Measurements from ENCODE around the gene FOXA3. TPM values are rescaled to one million over a fixed set of nuclear protein-coding genes. Genes with fewer than 3 reads are reported as not detected.

Gene FOXA3
- total RNA-seq, 1 experiment from 2014 or later = 22.2 TPM

GRCh38 chr19:45870798-45871197 is 6.7 kb downstream of the FOXA3 start:
- Histone ChIP-seq H3K9ac (ENCODE audit: extremely low read depth, insufficient read length, low read length) (no peak overlapping the region), H4K91ac (ENCODE audit: insufficient read length, low read depth, low read length) (no peak overlapping the region), H3K9me3 (ENCODE audit: control insufficient read depth, low read depth, low read length) (no peaks in the 10 kb centered on the region), H2BK5ac (ENCODE audit: insufficient read length, low read length) (no peak overlapping the region), H3T11ph (ENCODE audit: low read length) (no peak overlapping the region), H3K4me2 (ENCODE audit: insufficient read depth, insufficient read length, low read length) (no peak overlapping the region), H2AK5ac (ENCODE audit: insufficient read length, low read length) (no peak overlapping the region), H4K20me1 (ENCODE audit: control insufficient read depth, insufficient read depth, insufficient read length) (peaks cover 3% of the 10 kb centered on the region), H3K14ac (ENCODE audit: insufficient read depth, low read length) (no peak overlapping the region), H2BK120ac (ENCODE audit: low read depth, low read length, poor library complexity, severe bottlenecking) (no peak overlapping the region), H2BK20ac (ENCODE audit: low read depth, low read length, poor library complexity, severe bottlenecking) (no peak overlapping the region), H3K27ac (ENCODE audit: insufficient read length, low read depth, low read length) (no peak overlapping the region), H2AFZ (ENCODE audit: low read length) (no peak overlapping the region), H4K5ac (ENCODE audit: insufficient read length, low read depth, low read length) (no peak overlapping the region), H3K4ac (ENCODE audit: low read depth, low read length) (no peak overlapping the region), H4K8ac (replicated peaks; ENCODE audit: insufficient read length, low read depth, low read length) (no peak overlapping the region), H3K18ac (ENCODE audit: insufficient read length, low read depth, low read length) (no peak overlapping the region), H2BK12ac (ENCODE audit: insufficient read length, low read depth, low read length) (no peak overlapping the region), H3K79me1 (ENCODE audit: insufficient read depth, low read depth, low read length, poor library complexity, severe bottlenecking) (peaks cover 3% of the 10 kb centered on the region), H3K27me3 (ENCODE audit: insufficient read depth, low read length) (no peaks in the 10 kb centered on the region), H3K79me2 (ENCODE audit: insufficient read depth, low read length) (peaks cover 5% of the 10 kb centered on the region; the same call in 1 of the 2 replicates), H2BK15ac (ENCODE audit: low read depth, low read length) (no peak overlapping the region), H3K23me2 (ENCODE audit: insufficient read length, low read depth, low read length, poor library complexity, severe bottlenecking) (no peaks in the 10 kb centered on the region), H3K56ac (ENCODE audit: insufficient read length, low read depth, low read length) (no peak overlapping the region), H3K4me1 (ENCODE audit: insufficient read depth, low read length) (peaks cover 5% of the 10 kb centered on the region; the same call in 1 of the 2 replicates), H3K23ac (ENCODE audit: insufficient read length, low read depth, low read length) (no peak overlapping the region)
- H3K4me1 Mint-ChIP-seq = peaks cover 21 to 43% of the 10 kb centered on the region in 2 experiments
- no peak overlapping the region for H3K4me3 Mint-ChIP-seq
- WGBS (ENCODE audit: extremely low coverage, insufficient read length, low lambda C conversion rate) = no CpG with 5 or more reads among the region's 5 CpGs
- DNase-seq = no peak
- H3K9me3 Mint-ChIP-seq = no peaks in the 10 kb centered on the region
- no peak overlapping the region for H3K27ac Mint-ChIP-seq
- TF ChIP-seq CTCF (conservative IDR thresholded peaks at IDR 0.05) = no peak
- peaks cover 8 to 32% (median 25%) of the 10 kb centered on the region in 3 experiments; a peak in 6 of 7 replicates for H3K36me3 Mint-ChIP-seq (ENCODE audit: insufficient read depth in 1 of 3, low read depth in 3 of 3)
- H3K27me3 Mint-ChIP-seq (ENCODE audit: low read depth) = no peaks in the 10 kb centered on the region; the same call in 1 of the 2 replicates
